Measurements from ENCODE around the gene ELMO3.
A peak's percentile ranks its signal among the peaks of the same experiment; 100 is the strongest.

The ELMO3 gene

DNA sequence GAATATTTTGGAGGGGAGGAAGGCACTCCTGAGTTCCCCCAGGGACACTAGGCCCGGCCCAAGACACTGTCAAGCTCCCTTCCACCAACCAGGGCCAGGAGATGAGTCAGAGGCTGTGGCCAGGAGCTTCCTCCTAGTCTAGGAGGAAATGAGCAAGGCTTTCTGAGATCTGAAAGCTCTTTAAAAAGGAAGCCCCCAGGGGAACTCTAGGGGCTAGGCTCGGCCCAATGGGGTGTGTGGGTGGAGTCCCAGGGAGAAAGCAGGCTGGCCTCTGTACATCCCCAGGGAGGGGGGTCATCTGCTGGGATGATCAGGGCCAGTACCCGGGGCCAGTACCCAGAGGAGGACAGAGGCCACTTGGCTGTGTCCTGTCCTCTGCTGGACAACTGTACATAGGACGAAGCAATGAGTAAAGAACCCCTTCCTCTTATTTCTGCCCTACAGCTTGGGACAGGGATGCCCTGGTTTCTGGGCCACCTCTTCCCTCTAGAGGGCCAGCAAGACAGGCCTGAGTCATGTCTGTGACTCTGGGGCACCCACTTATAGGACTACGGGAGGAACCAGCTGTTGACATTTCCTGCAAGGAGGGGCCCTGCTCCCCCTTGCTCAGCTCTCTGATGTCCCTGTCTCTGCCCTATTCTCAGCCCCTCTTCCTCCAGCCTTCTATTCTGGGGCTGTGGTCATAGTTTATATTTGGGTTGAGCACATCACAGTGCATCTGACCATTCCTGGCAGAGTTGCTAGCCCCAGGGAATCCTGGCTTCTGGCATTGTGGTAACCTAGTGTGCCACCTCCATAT lies 45.7 kb downstream of the ELMO3 start:
- Histone ChIP-seq H3K4me3 (peak overlapping the region; percentile 73 to 89 (median 84)), H3K4me2 (peak overlapping the region; percentile 92 to 100 (median 98)), H3K9me3 (replicated peaks in 1 of 11) (no peaks in the 10 kb centered on the region), H3K27me3 (peaks cover 14 to 19% (median 16%) of the 10 kb centered on the region in 11 experiments), H3K36me3 (peaks cover 0 to 12% (median 2%) of the 10 kb centered on the region in 11 experiments; a peak in 15 of 22 replicates), H4K20me1 (peaks cover 0 to 51% (median 18%) of the 10 kb centered on the region in 11 experiments; a peak in 15 of 22 replicates), H3K9ac (peak overlapping the region; percentile 66 to 86 (median 79); a peak in 21 of 22 replicates), H3K27ac (peak overlapping the region; percentile 69 to 92 (median 86); a peak in 21 of 22 replicates), H3K4me1 (peaks cover 71 to 94% (median 85%) of the 10 kb centered on the region in 10 experiments)
- no peak for TF ChIP-seq Cebpa-rat (IDR thresholded peaks at IDR 0.05)

DNA sequence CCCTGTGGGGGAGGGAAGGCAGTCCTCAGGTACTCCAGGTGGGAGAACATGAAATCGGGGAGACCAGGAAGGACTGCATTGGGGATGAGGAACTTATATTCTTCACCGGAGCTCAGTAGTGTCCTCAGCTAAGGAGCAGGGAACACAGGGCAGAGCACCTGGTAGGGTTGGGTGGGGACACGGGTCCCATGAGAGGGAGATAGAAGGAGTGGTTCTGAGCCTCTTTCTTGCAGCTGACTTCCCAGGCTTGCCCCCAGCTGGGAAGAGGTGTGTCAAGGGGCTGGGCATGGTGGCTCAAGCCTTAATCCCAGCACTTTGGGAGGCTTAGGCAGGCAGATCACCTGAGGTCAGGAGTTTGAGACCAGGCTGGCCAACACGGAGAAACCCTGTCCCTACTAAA lies 46.3 kb downstream of the ELMO3 start:
- peaks cover 0 to 9% (median 0%) of the 10 kb centered on the region in 11 experiments; a peak in 3 of 22 replicates for H3K36me3 ChIP-seq
- H3K9me3 ChIP-seq (replicated peaks in 1 of 11): no peaks in the 10 kb centered on the region
- peaks cover 0 to 51% (median 18%) of the 10 kb centered on the region in 11 experiments; a peak in 15 of 22 replicates for H4K20me1 ChIP-seq
- no peak for TF ChIP-seq Cebpa-rat (IDR thresholded peaks at IDR 0.05)
- peak overlapping the region; percentile 92 to 100 (median 98) for H3K4me2 ChIP-seq
- peak overlapping the region; percentile 73 to 89 (median 84) for H3K4me3 ChIP-seq
- peaks cover 74 to 94% (median 86%) of the 10 kb centered on the region in 10 experiments for H3K4me1 ChIP-seq
- peak overlapping the region; percentile 28 to 92 (median 86); a peak in 21 of 22 replicates for H3K27ac ChIP-seq
- H3K27me3 ChIP-seq: peaks cover 19 to 25% (median 22%) of the 10 kb centered on the region in 11 experiments
- H3K9ac ChIP-seq: peak overlapping the region; percentile 66 to 86 (median 79)

DNA sequence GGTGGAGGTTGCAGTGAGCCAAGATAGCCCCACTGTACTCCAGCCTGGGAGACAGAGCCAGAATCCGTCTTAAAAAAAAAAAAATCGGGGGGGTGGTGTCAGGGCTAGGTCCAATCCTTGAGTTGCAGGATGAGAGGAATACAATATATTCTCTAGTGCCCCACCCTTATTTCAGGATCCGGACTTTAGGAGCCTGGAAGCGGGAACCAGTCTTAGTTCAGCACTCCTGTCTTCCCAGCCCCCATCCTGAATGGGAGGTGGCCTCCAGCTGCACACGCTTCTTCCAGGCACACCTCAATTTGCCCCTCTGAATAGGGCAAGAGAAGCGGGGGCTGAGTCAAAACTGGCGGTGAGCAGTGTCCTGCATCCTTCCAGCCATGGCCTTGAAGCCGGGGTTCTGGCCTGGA lies 46.7 kb downstream of the ELMO3 start:
- peak overlapping the region; percentile 92 to 100 (median 98) for H3K4me2 ChIP-seq
- H3K9ac ChIP-seq: peak overlapping the region; percentile 66 to 86 (median 79)
- H3K27me3 ChIP-seq: peaks cover 23 to 30% (median 27%) of the 10 kb centered on the region in 11 experiments
- H3K4me3 ChIP-seq: peak overlapping the region; percentile 73 to 89 (median 84)
- H3K27ac ChIP-seq: peak overlapping the region; percentile 28 to 92 (median 86); a peak in 21 of 22 replicates
- H3K36me3 ChIP-seq: peaks cover 0 to 9% (median 0%) of the 10 kb centered on the region in 11 experiments; a peak in 1 of 22 replicates
- H3K9me3 ChIP-seq (replicated peaks in 1 of 11): no peaks in the 10 kb centered on the region
- TF ChIP-seq Cebpa-rat (IDR thresholded peaks at IDR 0.05): no peak
- H3K4me1 ChIP-seq: peaks cover 69 to 94% (median 85%) of the 10 kb centered on the region in 10 experiments
- H4K20me1 ChIP-seq: peaks cover 0 to 51% (median 18%) of the 10 kb centered on the region in 11 experiments; a peak in 15 of 22 replicates

DNA sequence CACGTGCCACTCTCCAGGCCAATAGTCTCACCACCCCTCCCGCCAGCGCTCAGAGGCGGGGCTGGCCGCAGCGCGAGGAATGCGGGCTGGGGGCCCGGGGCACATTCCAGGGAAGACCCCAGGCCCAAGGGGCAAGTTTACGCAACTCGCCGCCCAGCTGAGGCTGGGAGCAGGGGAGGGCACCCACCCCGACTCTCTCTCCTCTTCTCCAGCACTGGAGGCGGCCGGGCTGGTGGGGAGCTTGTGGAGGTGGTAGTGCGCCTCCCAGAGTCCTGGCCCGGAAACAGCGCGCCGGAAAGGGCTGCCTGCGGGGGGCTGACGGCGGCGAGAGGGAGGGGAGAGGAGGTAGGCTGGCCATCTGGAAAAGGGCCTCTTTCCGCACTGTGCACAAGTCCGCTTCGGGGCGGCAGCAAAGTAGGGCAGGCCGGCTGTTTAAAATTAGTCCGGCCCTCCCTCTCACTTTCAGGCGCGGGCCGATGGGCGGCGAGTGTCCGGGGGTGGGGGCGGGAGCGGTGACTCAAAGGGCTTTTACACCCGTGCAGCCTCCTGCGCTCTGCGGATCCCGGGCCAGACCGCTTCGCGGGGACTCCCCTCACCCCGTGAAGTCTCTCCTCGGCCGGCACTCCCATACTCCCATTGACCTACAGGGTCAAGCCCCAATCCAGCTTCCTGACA lies 47.3 kb downstream of the ELMO3 start:
- Histone ChIP-seq H3K4me3 (peak overlapping the region; percentile 73 to 89 (median 84)), H3K4me1 (peaks cover 64 to 92% (median 86%) of the 10 kb centered on the region in 10 experiments), H3K9me3 (replicated peaks in 1 of 11) (no peaks in the 10 kb centered on the region), H3K36me3 (0 out of 22 replicates have a peak, but pooled peaks cover 0 to 9% (median 0%) of the 10 kb centered on the region in 11 experiments), H3K9ac (peak overlapping the region; percentile 66 to 86 (median 79)), H3K27ac (peak overlapping the region; percentile 11 to 92 (median 86); a peak in 21 of 22 replicates), H3K4me2 (peak overlapping the region; percentile 92 to 100 (median 98)), H4K20me1 (peaks cover 0 to 51% (median 18%) of the 10 kb centered on the region in 11 experiments; a peak in 15 of 22 replicates), H3K27me3 (peaks cover 23 to 32% (median 29%) of the 10 kb centered on the region in 11 experiments)
- no peak for TF ChIP-seq Cebpa-rat (IDR thresholded peaks at IDR 0.05)

DNA sequence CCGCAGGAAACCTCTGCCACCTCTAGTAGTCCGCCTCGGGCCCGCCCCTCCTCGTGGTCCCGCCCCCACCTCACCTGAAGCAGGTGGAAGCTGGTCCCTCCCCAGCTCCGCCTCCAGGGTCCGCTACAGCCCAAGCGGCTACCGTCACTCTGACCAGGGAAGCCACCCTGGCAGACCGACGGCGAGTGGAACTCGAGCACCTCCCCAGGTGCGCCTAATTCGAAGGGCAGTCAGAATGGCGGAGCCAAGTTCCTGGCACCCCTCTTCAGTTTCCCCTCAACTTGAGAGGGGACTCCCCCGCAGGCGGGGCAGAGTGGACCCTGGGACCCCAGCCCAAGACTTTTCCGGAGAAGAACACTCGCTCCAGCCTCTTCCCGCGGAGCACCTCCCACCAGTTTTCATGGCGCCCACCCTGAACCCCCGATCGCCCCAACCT lies 47.8 kb downstream of the ELMO3 start:
- peak overlapping the region; percentile 92 to 100 (median 98) for H3K4me2 ChIP-seq
- no peak for TF ChIP-seq Cebpa-rat (IDR thresholded peaks at IDR 0.05)
- H3K4me1 ChIP-seq: peaks cover 59 to 86% (median 80%) of the 10 kb centered on the region in 10 experiments
- no peaks in the 10 kb centered on the region for H3K9me3 ChIP-seq (replicated peaks in 1 of 11)
- H3K9ac ChIP-seq: peak overlapping the region; percentile 66 to 86 (median 79)
- H3K4me3 ChIP-seq: peak overlapping the region; percentile 73 to 89 (median 84)
- H3K27ac ChIP-seq: peak overlapping the region; percentile 11 to 92 (median 86); a peak in 20 of 22 replicates
- H4K20me1 ChIP-seq: peaks cover 0 to 51% (median 18%) of the 10 kb centered on the region in 11 experiments; a peak in 15 of 22 replicates
- H3K36me3 ChIP-seq: 0 out of 22 replicates have a peak, but pooled peaks cover 0 to 5% (median 0%) of the 10 kb centered on the region in 11 experiments
- H3K27me3 ChIP-seq: peaks cover 23 to 32% (median 29%) of the 10 kb centered on the region in 11 experiments

DNA sequence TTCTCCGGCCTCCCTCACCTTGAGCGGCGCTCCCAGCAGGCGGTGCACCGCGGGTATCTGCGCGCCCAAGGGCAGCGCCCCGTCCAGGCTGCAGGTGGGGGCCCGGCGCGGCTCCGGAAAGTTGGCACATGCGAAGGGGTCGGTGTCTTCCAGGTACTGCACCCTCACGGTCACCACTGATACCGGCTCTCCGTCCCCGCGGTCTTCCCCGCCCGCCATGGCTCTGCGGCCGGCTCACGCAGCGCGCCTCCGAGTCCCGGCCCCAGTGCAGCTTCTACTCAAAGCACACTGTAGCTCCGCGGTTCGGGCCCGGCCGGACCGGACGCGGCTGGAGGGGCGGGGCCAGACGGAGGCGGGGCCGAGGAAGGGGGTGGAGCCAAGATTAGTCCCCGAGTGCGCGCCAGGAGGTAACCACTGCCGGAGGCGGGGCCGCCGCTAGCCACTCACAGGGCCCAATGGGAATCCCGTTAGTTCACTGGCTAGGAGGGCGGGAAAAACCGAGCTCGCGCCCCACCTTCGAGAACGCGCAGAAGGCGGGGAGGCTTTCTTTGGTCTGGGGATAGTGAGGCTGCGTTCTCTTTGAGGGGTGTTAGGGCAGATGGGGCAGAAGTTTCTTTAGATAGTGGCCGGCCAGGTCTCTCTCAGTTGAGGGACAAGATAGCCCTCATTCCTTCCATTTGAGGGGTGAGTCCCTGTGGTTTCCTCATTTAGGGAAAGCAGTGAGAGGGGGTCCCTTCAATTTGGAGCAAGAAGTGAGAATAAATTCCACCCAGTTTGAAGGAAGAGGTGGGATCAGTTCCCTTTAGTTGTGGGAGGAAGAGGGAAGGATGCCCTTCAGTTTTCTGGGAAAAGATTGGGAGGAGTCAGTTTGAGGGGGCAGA lies 48.5 kb downstream of the ELMO3 start, which contains the start of gene FHOD1:
Gene FHOD1 (minus strand): TSS at position 290 of the 881 bp plus-strand sequence. CDS start 71 bp downstream, at position 219.
- Histone ChIP-seq H3K27me3 (peaks cover 23 to 32% (median 29%) of the 10 kb centered on the region in 11 experiments), H3K9ac (peak within 1 kb of the TSS; percentile 66 to 86 (median 79)), H3K27ac (peak within 1 kb of the TSS; percentile 11 to 92 (median 86); a peak in 21 of 22 replicates), H3K9me3 (replicated peaks in 1 of 11) (no peaks in the 10 kb centered on the region), H4K20me1 (peaks cover 0 to 48% (median 18%) of the 10 kb centered on the region in 11 experiments; a peak in 15 of 22 replicates), H3K4me3 (peak within 1 kb of the TSS; percentile 73 to 89 (median 84)), H3K4me1 (peaks cover 52 to 83% (median 76%) of the 10 kb centered on the region in 10 experiments), H3K36me3 (no peaks in the 10 kb centered on the region), H3K4me2 (peak within 1 kb of the TSS; percentile 92 to 100 (median 98))
- no peak for TF ChIP-seq Cebpa-rat (IDR thresholded peaks at IDR 0.05)

DNA sequence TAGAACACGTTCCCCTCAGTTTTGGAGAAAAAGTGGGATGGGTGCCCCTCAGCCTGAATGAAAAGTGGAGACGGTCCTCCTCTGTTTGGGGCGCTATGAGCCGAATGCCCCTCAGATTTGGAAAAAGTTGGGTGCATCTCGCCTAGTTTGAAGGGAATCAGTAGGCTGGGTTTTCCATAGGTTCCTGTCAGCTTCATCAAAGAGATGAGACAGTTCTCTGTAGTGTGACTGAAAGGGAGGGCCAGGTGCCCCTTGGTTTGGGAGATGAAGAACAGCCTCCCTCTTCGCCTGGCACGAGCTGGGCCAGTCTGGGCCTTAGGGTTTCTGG lies 49.1 kb downstream of the ELMO3 start:
- Histone ChIP-seq H3K9ac (peak overlapping the region; percentile 66 to 86 (median 76); a peak in 21 of 22 replicates), H3K4me2 (peak overlapping the region; percentile 92 to 100 (median 98)), H3K27ac (peak overlapping the region in 9 of 11 experiments; percentile 14 to 92 (median 47); a peak in 9 of 22 replicates), H4K20me1 (peaks cover 0 to 46% (median 18%) of the 10 kb centered on the region in 11 experiments; a peak in 15 of 22 replicates), H3K9me3 (replicated peaks in 1 of 11) (no peaks in the 10 kb centered on the region), H3K27me3 (peaks cover 23 to 32% (median 29%) of the 10 kb centered on the region in 11 experiments), H3K36me3 (no peaks in the 10 kb centered on the region), H3K4me3 (peak overlapping the region; percentile 73 to 89 (median 84)), H3K4me1 (peaks cover 46 to 82% (median 74%) of the 10 kb centered on the region in 10 experiments)
- TF ChIP-seq Cebpa-rat (IDR thresholded peaks at IDR 0.05): no peak
